Gastroesophageal sphincter (tissue), 4 donors: Measurements from ENCODE around the gene NFATC4. TPM values are rescaled to one million over a fixed set of nuclear protein-coding genes. Genes with fewer than 3 reads are reported as not detected.
"Not testable (repeated sequence)": the region's sequence is repeated elsewhere in the genome, so short reads cannot be mapped to it uniquely, and the experiment has no call there.

ENCODE experiments used
- ATAC-seq: fragments of 150-250 bp; one replicate; pipeline ENCODE4 v1.9.1; 2016; ENCODE audit warnings: mild to moderate bottlenecking, moderate library complexity
- H3K27ac ChIP-seq, 4 donors: fragments of 200-600 bp; sonication (generic) in 3 of 4; 1 replicate in 3 of 4; 2 replicates in 1 of 4; pipeline ENCODE4 v1.5.1; 2016 to 2019
- H3K27me3 ChIP-seq: fragments of 200-600 bp; sonication (generic); one replicate; pipeline ENCODE4 v1.5.1; 2019
- H3K36me3 ChIP-seq, 2 donors: fragments of 200-600 bp; sonication (generic); one replicate each; pipeline ENCODE4 v1.5.1; 2019; ENCODE audit warnings: control low read depth in 1 of 2
- H3K4me1 ChIP-seq, 3 donors: fragments of 200-600 bp; sonication (generic); 1 replicate in 2 of 3; 2 replicates in 1 of 3; pipeline ENCODE4 v1.5.1; 2016 to 2019; ENCODE audit warnings: control low read depth in 2 of 3
- H3K4me3 ChIP-seq, 2 donors: fragments of 200-600 bp; sonication (generic); one replicate each; pipeline ENCODE4 v1.5.1; 2019; ENCODE audit warnings: mild to moderate bottlenecking in 1 of 2, moderate library complexity in 1 of 2
- H3K9me3 ChIP-seq, 3 donors: fragments of 200-600 bp; sonication (generic); one replicate each; pipeline ENCODE4 v1.5.1; 2017 to 2019; ENCODE audit warnings: control low read depth in 2 of 3
- CTCF ChIP-seq, 4 experiments: fragments of 200-600 bp in 2 of 4; fragments of 450-650 bp in 2 of 4; sonication (generic) in 1 of 4; IDR thresholded peaks; one replicate each; pipeline ENCODE4 v1.5.1; 2017 to 2019; ENCODE audit warnings: antibody characterized with exemption in 4 of 4, mild to moderate bottlenecking in 2 of 4, moderate library complexity in 2 of 4
- EP300 ChIP-seq: sonication (generic); formaldehyde crosslinking; IDR thresholded peaks from one replicate; pipeline ENCODE4 v1.6.1; 2017; ENCODE audit warnings: antibody characterized with exemption, mild to moderate bottlenecking
- POLR2A ChIP-seq, 2 donors: fragments of 450-650 bp; IDR thresholded peaks; one replicate each; pipeline ENCODE4 v1.6.1; 2017; ENCODE audit warnings: antibody characterized with exemption in 2 of 2, mild to moderate bottlenecking in 2 of 2, moderate library complexity in 1 of 2
- POLR2AphosphoS5 ChIP-seq: sonication (generic); formaldehyde crosslinking; IDR thresholded peaks from one replicate; pipeline ENCODE4 v1.6.1; 2017; ENCODE audit warnings: antibody characterized with exemption
- WGBS, 2 donors: methylation state at CpG; one replicate each; pipeline ENCODE4 v1.1.5; 2018; ENCODE audit warnings: low coverage in 1 of 2; 5-methylcytosine and 5-hydroxymethylcytosine counted together
- total RNA-seq, 4 donors: library from RNA; depleted of rRNA; stranded (reverse); fragments of >200 nt; gene quantifications; one replicate each; pipeline ENCODE4 v1.1.0, GENCODE V29; 2016

NFATC4 gene
- total RNA-seq, 4 donors from 2014 or later: 33.5 to 63.5 (median 57.9) TPM

DNA sequence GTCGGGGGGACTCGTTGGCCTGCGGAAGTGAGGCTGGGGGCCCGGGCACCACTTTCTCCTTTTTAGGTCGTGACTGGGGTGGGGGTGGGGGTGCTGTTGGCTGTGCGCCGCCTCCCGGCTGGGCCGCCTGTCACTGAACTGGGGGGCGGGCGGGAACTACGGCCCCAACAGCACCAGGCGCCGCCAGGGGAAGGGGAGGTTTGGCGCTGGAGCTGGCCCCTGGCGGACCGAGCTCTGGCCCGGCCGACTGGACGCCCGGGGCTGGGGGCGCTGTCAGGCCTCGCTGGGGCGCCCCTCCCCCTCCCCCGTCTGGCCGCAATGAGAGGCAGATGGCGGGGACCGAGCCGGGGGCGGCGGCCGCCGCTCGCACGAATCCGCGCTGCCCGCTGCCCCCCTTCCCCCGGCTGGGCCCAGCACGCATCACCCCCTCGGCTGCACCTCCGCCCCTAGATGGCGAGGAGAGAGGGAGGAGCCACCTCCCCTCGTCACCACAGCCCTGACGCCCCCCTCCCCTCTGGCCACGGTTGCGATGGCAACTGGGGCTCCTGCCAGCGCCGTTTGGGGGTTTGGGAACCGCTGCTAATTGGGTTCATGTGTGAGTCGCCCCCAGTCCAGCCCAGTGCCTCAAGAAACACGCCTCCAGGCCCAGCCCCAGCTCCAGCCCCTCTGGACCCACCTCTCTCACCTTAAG lies 723 bp downstream of the NFATC4 start:
- no peaks in the 10 kb centered on the region for H3K27me3 ChIP-seq

DNA sequence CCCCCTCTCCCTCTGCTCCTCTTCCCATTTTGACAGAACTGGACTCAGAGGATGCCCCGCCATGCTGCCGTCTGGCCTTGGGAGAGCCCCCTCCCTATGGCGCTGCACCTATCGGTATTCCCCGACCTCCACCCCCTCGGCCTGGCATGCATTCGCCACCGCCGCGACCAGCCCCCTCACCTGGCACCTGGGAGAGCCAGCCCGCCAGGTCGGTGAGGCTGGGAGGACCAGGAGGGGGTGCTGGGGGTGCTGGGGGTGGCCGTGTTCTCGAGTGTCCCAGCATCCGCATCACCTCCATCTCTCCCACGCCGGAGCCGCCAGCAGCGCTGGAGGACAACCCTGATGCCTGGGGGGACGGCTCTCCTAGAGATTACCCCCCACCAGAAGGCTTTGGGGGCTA lies 1.5 kb downstream of the NFATC4 start:
- 65% methylated on average over 7 of the region's 20 CpGs; no CpG with 5 or more reads in 1 of the 2 donors for WGBS, 2 donors
- Histone ChIP-seq H3K27ac (peak overlapping the region; percentile 95 to 99 (median 97)), H3K27me3 (no peaks in the 10 kb centered on the region), H3K9me3 (no peaks in the 10 kb centered on the region), H3K36me3 (peaks cover 0 to 29% of the 10 kb centered on the region in 2 donors), H3K4me1 (peaks cover 0 to 82% (median 19%) of the 10 kb centered on the region in 3 donors), H3K4me3 (peak overlapping the region in 1 of 2 donors; percentile 85)
- no peak for ATAC-seq
- TF ChIP-seq POLR2A (IDR thresholded peaks at IDR 0.05): no peak
- TF ChIP-seq EP300: no peak
- no peak for TF ChIP-seq POLR2AphosphoS5
- TF ChIP-seq CTCF (IDR thresholded peaks at IDR 0.05): no peak

More for the DNA sequence above, 723 bp downstream of the NFATC4 start:
- ATAC-seq: no peak
- 7% methylated on average over 5 of the region's 52 CpGs; no CpG with 5 or more reads in 1 of the 2 donors for WGBS, 2 donors
- Histone ChIP-seq H3K4me1 (peaks cover 0 to 82% (median 19%) of the 10 kb centered on the region in 3 donors), H3K4me3 (peak overlapping the region; percentile 85 to 87), H3K9me3 (no peaks in the 10 kb centered on the region), H3K36me3 (peaks cover 0 to 21% of the 10 kb centered on the region in 2 donors), H3K27ac (peak overlapping the region; percentile 95 to 99 (median 97))
- TF ChIP-seq POLR2AphosphoS5: peak; percentile 8
- TF ChIP-seq CTCF (IDR thresholded peaks at IDR 0.05): peak in 1 of 4 experiments; percentile 34
- TF ChIP-seq POLR2A (IDR thresholded peaks at IDR 0.05): peak; percentile 27 to 46
- TF ChIP-seq EP300: no peak

DNA sequence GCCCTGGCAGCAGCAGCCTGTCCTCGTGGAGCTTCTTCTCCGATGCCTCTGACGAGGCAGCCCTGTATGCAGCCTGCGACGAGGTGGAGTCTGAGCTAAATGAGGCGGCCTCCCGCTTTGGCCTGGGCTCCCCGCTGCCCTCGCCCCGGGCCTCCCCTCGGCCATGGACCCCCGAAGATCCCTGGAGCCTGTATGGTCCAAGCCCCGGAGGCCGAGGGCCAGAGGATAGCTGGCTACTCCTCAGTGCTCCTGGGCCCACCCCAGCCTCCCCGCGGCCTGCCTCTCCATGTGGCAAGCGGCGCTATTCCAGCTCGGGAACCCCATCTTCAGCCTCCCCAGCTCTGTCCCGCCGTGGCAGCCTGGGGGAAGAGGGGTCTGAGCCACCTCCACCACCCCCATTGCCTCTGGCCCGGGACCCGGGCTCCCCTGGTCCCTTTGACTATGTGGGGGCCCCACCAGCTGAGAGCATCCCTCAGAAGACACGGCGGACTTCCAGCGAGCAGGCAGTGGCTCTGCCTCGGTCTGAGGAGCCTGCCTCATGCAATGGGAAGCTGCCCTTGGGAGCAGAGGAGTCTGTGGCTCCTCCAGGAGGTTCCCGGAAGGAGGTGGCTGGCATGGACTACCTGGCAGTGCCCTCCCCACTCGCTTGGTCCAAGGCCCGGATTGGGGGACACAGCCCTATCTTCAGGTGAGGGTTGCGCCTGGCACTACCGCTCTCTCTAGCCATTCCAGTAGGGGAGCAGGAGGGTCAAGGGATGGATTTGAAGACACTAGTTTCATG lies 2.1 kb downstream of the NFATC4 start:
- H3K36me3 ChIP-seq: peaks cover 0 to 35% of the 10 kb centered on the region in 2 donors
- no peak for TF ChIP-seq CTCF (IDR thresholded peaks at IDR 0.05)
- TF ChIP-seq EP300: no peak
- TF ChIP-seq POLR2AphosphoS5: no peak
- TF ChIP-seq POLR2A (IDR thresholded peaks at IDR 0.05): no peak
- no peak overlapping the region for H3K4me3 ChIP-seq
- no peaks in the 10 kb centered on the region for H3K27me3 ChIP-seq
- WGBS, 2 donors: no CpG with 5 or more reads among the region's 32 CpGs
- no peak for ATAC-seq
- H3K9me3 ChIP-seq: no peaks in the 10 kb centered on the region
- peaks cover 0 to 78% (median 16%) of the 10 kb centered on the region in 3 donors for H3K4me1 ChIP-seq
- peak overlapping the region in 3 of 4 donors; percentile 95 to 99 (median 97) for H3K27ac ChIP-seq

DNA sequence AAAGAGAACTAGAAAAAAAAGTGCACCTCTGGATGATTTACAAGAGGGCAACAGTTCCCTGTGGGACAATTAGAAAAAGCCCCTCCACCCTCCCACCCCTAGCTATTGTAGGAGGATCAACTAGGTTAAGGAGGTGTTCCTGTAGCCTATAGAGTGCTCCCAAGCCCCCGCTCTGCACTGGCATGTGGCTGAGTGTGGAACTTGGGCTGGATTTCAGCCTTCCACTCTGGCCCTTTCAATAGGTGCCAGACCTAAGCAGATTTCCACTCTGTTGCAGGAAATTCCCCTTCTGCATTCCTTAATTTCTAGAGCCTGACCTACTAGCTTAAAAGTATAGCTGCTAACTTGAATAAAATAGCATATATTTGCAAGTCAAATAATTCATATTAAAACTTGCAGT lies 2.8 kb downstream of the NFATC4 start:
- H3K4me3 ChIP-seq: no peak overlapping the region
- peak overlapping the region in 2 of 4 donors; percentile 97 to 99 for H3K27ac ChIP-seq
- no peak for ATAC-seq
- H3K36me3 ChIP-seq: peaks cover 0 to 42% of the 10 kb centered on the region in 2 donors
- no peaks in the 10 kb centered on the region for H3K9me3 ChIP-seq
- TF ChIP-seq POLR2A (IDR thresholded peaks at IDR 0.05) (no peak), EP300 (no peak), POLR2AphosphoS5 (no peak), CTCF (IDR thresholded peaks at IDR 0.05) (no peak)
- H3K4me1 ChIP-seq: peaks cover 0 to 71% (median 11%) of the 10 kb centered on the region in 3 donors
- H3K27me3 ChIP-seq: no peaks in the 10 kb centered on the region
- 70 to 83% methylated on average over 1 of the region's 1 CpG for WGBS, 2 donors

GRCh38 chr14:24371605-24372004 lies 3.6 kb downstream of the NFATC4 start:
- WGBS, 2 donors: 73 to 77% methylated on average over 2 to 3 of the region's 3 CpGs

More at GRCh38 chr14:24371605-24372004, 3.6 kb downstream of the NFATC4 start:
- not testable (repeated sequence) for H3K9me3 ChIP-seq, H3K4me3 ChIP-seq, H3K27me3 ChIP-seq, ATAC-seq
- Histone ChIP-seq H3K36me3 (peaks cover 0 to 50% of the 10 kb centered on the region in 2 donors), H3K27ac (peak overlapping the region in 1 of 4 donors; percentile 42), H3K4me1 (peaks cover 0 to 64% (median 6%) of the 10 kb centered on the region in 3 donors)
